Gastroesophageal sphincter (tissue), 3 donors: ENCODE results near the gene RAB12.

ENCODE experiments used
- EP300 ChIP-seq: sonication (generic); formaldehyde crosslinking; IDR thresholded peaks from one replicate; pipeline ENCODE4 v1.6.1; 2017; ENCODE audit warnings: antibody characterized with exemption, mild to moderate bottlenecking
- POLR2AphosphoS5 ChIP-seq: sonication (generic); formaldehyde crosslinking; IDR thresholded peaks from one replicate; pipeline ENCODE4 v1.6.1; 2017; ENCODE audit warnings: antibody characterized with exemption
- TF ChIP-seq, protein P1 (sequence below), 4 experiments: fragments of 200-600 bp in 2 of 4; fragments of 450-650 bp in 2 of 4; sonication (generic) in 1 of 4; IDR thresholded peaks; one replicate each; pipeline ENCODE4 v1.5.1; 2017 to 2019; ENCODE audit warnings: antibody characterized with exemption in 4 of 4, mild to moderate bottlenecking in 2 of 4, moderate library complexity in 2 of 4

DNA sequence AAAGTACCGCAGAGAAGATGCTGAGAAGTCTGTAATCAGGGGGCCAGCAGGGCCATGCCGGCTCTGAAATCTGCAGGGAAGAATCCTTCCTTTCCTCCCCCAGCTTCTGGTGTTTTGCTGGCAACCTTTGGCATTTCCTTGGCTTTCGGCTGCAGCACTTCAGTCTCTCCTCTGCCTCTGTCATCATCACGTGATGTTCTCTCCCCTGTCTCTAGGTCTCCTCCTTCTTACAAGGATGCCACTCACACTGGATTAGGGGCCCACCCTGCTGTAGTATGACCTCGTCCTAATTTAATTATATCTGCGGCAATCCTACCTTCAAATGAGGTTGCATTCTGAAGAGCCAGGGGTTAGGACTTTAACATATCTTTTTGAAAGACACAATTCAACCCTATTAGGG is 13.8 kb upstream of the RAB12 start:
- TF ChIP-seq, protein P1, sequence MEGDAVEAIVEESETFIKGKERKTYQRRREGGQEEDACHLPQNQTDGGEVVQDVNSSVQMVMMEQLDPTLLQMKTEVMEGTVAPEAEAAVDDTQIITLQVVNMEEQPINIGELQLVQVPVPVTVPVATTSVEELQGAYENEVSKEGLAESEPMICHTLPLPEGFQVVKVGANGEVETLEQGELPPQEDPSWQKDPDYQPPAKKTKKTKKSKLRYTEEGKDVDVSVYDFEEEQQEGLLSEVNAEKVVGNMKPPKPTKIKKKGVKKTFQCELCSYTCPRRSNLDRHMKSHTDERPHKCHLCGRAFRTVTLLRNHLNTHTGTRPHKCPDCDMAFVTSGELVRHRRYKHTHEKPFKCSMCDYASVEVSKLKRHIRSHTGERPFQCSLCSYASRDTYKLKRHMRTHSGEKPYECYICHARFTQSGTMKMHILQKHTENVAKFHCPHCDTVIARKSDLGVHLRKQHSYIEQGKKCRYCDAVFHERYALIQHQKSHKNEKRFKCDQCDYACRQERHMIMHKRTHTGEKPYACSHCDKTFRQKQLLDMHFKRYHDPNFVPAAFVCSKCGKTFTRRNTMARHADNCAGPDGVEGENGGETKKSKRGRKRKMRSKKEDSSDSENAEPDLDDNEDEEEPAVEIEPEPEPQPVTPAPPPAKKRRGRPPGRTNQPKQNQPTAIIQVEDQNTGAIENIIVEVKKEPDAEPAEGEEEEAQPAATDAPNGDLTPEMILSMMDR (IDR thresholded peaks at IDR 0.05), result no peak
- TF ChIP-seq POLR2AphosphoS5 (no peak), EP300 (no peak)
